Thoracic aorta (tissue), 2 donors: ENCODE data around the gene CHCHD6. TPM values are rescaled to one million over a fixed set of nuclear protein-coding genes. Genes with fewer than 3 reads are reported as not detected.

Source experiments
- ATAC-seq: fragments of 150-250 bp; one replicate; pipeline ENCODE4 v1.8.0; 2017; ENCODE audit warnings: low read depth; ENCODE audit not compliant: insufficient number of reproducible peaks, low FRiP score
- DNase-seq: peaks from one replicate; pipeline ENCODE4 v3.0.0-alpha.2; 2020; ENCODE audit warnings: low spot score
- H3K27ac ChIP-seq, 2 donors: fragments of 200-600 bp; sonication (generic); 1 replicate in 1 of 2; 2 replicates in 1 of 2; pipeline ENCODE4 v1.5.1; 2016; ENCODE audit warnings: mild to moderate bottlenecking in 2 of 2, moderate library complexity in 2 of 2
- H3K27me3 ChIP-seq: fragments of 200-600 bp; sonication (generic); replicated peaks from 2 replicates; pipeline ENCODE4 v1.6.0; 2016; ENCODE audit warnings: mild to moderate bottlenecking; ENCODE audit not compliant: insufficient read depth
- H3K36me3 ChIP-seq: fragments of 200-600 bp; sonication (generic); one replicate; pipeline ENCODE4 v1.5.1; 2016
- H3K4me1 ChIP-seq, 2 donors: fragments of 200-600 bp; sonication (generic); 1 replicate in 1 of 2; 2 replicates in 1 of 2; pipeline versions ENCODE4 v1.5.1 to v1.6.0; 2016; ENCODE audit warnings: low read depth in 2 of 2, mild to moderate bottlenecking in 1 of 2; ENCODE audit not compliant: control insufficient read depth in 1 of 2
- H3K4me3 ChIP-seq: fragments of 200-600 bp; sonication (generic); 2 replicates; pipeline ENCODE4 v1.5.1; 2016; ENCODE audit warnings: mild to moderate bottlenecking
- H3K9me3 ChIP-seq: fragments of 200-600 bp; sonication (generic); 2 replicates; pipeline ENCODE4 v1.5.1; 2016
- total RNA-seq, 2 donors: library from RNA; depleted of rRNA; stranded (reverse); fragments of >200 nt; gene quantifications; one replicate each; pipeline versions ENCODE4 v1.1.0 to v1.2.3, GENCODE V29; 2016
- TF ChIP-seq, protein P1 (sequence below): fragments of 200-600 bp; sonication (generic); IDR thresholded peaks from one replicate; pipeline ENCODE4 v1.5.1; 2019; ENCODE audit warnings: antibody characterized with exemption

Gene CHCHD6
- total RNA-seq, 2 donors from 2014 or later = 12.5 to 17.1 TPM

DNA sequence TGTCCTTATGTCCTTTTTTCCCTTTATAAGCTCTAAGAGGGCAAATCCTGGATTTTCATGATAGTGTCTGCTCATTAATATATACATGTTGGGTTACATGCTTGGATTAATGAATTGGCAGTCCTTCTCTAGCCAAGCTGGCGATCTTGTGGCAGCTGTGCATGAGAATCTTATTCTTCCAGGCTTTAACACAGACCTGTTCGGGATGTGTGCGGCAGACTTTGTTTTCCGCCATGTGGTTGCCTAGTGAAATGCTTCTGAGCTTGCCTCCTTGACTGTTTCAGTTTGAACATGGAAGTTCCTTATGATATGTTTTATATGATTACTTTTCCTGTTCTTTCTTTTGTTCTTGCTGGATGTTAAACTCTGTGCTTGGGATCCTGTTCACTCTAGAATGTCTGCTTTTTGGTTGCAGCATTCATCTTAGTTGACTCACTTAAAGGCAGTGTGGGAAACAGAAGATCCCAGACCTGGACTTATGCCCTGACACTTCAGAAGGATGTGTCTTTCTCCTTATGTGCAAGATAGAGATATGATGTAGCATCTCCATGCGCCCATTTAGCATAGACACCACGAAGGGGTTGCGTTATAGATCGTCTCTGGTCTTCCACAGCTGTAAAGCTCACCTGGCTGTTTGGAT is 7.2 kb downstream of the CHCHD6 start:
- no peaks in the 10 kb centered on the region for H3K9me3 ChIP-seq
- DNase-seq = no peak
- no peak for ATAC-seq
- H3K36me3 ChIP-seq = no peaks in the 10 kb centered on the region
- H3K27me3 ChIP-seq = no peaks in the 10 kb centered on the region
- no peak overlapping the region for H3K4me3 ChIP-seq
- TF ChIP-seq, protein P1, sequence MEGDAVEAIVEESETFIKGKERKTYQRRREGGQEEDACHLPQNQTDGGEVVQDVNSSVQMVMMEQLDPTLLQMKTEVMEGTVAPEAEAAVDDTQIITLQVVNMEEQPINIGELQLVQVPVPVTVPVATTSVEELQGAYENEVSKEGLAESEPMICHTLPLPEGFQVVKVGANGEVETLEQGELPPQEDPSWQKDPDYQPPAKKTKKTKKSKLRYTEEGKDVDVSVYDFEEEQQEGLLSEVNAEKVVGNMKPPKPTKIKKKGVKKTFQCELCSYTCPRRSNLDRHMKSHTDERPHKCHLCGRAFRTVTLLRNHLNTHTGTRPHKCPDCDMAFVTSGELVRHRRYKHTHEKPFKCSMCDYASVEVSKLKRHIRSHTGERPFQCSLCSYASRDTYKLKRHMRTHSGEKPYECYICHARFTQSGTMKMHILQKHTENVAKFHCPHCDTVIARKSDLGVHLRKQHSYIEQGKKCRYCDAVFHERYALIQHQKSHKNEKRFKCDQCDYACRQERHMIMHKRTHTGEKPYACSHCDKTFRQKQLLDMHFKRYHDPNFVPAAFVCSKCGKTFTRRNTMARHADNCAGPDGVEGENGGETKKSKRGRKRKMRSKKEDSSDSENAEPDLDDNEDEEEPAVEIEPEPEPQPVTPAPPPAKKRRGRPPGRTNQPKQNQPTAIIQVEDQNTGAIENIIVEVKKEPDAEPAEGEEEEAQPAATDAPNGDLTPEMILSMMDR = no peak
- no peaks in the 10 kb centered on the region for H3K4me1 ChIP-seq
- no peak overlapping the region for H3K27ac ChIP-seq

DNA sequence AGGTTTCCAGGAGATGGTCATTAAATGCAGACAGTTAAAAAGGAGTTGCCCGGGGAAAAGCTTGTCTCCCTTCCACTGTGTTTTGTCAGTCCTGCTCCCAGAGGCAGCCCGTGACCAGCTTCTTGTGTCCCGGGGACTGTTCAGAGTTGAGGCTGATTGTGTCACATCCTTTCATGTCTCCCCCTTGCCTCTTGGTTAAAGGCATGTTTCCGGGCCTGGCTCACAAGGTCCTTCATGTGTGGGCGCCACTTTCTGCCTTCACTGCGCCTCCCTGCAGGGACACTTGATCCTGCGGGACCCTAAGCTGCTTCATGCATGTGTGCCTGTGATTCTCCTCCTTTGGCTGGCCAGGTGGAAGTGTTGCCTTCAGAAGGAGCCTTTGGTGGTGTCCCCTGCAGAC is 9.2 kb downstream of the CHCHD6 start:
- DNase-seq (no peak), ATAC-seq (no peak)
- Histone ChIP-seq H3K9me3 (no peaks in the 10 kb centered on the region), H3K27me3 (no peaks in the 10 kb centered on the region), H3K36me3 (no peaks in the 10 kb centered on the region), H3K4me1 (no peaks in the 10 kb centered on the region), H3K27ac (no peak overlapping the region), H3K4me3 (no peak overlapping the region)
- TF ChIP-seq, protein P1 = no peak

DNA sequence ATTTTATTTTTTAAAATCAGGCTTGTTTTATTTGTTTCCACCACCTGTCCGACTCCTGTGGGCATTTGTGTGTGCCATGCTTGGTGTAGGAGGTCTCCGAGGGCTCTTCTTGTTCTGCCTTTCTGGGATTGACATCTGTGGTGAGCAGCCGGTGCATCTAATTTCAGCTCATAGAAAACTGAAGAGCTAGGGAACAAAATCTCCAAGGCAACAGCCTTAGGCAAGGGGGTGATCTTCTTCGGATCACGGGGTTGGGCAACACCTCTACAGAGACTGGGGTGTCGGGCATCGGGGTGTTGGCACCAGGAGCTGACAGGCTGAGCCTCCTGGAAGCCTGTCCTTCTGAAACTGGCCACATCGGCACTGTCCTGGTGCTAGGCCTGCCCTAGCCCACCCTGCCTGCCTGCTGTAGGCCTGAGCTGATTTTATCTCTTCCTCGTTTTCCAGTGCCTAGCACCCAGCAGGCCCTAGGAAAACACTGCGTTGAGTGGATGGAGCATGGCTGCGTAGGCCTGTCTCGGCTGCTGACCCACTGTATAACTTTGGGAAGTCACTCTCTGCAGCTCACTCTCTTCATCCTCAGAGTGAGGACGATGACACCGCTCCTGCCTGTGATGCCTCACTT is 10.3 kb downstream of the CHCHD6 start:
- no peaks in the 10 kb centered on the region for H3K4me1 ChIP-seq
- no peak for DNase-seq
- H3K4me3 ChIP-seq = no peak overlapping the region
- H3K9me3 ChIP-seq = no peaks in the 10 kb centered on the region
- H3K27me3 ChIP-seq = no peaks in the 10 kb centered on the region
- no peaks in the 10 kb centered on the region for H3K36me3 ChIP-seq
- TF ChIP-seq, protein P1 = no peak
- ATAC-seq = no peak
- H3K27ac ChIP-seq = no peak overlapping the region

DNA sequence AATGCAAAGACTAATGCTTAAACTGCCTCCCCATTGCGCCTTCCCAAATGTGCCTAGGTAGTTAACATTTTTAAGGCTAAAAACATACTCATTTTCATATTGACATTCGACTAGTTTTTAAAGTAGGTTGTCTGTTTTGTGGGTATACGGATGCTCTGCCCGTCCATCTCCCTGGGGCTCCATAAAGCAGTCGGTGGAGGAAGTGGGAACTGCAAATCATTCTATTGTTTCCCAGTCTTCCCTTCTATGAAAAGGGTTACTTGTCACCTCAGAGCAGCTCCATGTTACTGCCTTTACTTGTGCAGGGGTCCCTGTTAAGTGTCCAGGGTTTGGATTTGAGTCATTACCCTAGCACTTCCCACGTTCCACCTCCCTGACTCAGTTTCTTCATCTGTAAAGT is 10.9 kb downstream of the CHCHD6 start:
- TF ChIP-seq, protein P1 = no peak

DNA sequence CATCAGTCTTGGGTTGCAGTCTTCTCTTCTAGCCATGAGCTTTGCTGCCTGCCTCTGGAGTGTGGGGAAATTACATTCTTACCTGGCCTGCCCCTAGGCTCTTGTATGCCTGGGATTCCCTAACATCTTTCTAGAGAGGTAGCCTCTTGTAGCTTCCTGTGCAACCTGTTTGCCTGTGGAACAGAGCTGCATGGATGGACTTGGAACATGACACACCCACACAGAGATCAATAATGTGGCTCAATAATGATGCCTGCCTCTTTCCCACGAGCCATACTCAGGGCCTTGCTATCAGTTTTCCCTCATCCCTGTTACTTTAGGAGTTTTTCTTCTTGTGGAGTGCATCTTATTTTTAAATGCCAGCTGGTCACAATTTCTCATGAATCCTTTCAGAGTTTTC is 11.4 kb downstream of the CHCHD6 start:
- no peaks in the 10 kb centered on the region for H3K36me3 ChIP-seq
- TF ChIP-seq, protein P1 = no peak
- no peaks in the 10 kb centered on the region for H3K9me3 ChIP-seq
- no peaks in the 10 kb centered on the region for H3K4me1 ChIP-seq
- ATAC-seq = no peak
- no peak overlapping the region for H3K4me3 ChIP-seq
- H3K27me3 ChIP-seq = no peaks in the 10 kb centered on the region
- no peak overlapping the region for H3K27ac ChIP-seq
- no peak for DNase-seq

More for the DNA sequence above, 10.9 kb downstream of the CHCHD6 start:
- Histone ChIP-seq H3K36me3 (no peaks in the 10 kb centered on the region), H3K4me3 (no peak overlapping the region), H3K4me1 (no peaks in the 10 kb centered on the region), H3K27me3 (no peaks in the 10 kb centered on the region), H3K27ac (no peak overlapping the region), H3K9me3 (no peaks in the 10 kb centered on the region)
- ATAC-seq (no peak), DNase-seq (no peak)
